K562 (cell line): ENCODE data around the gene SCNN1A. TPM values are rescaled to one million over a fixed set of nuclear protein-coding genes. Genes with fewer than 3 reads are reported as not detected.
A peak's percentile ranks its signal among the peaks of the same experiment; 100 is the strongest.

Experiments
- CTCF ChIP-seq, 3 experiments: IDR thresholded peaks in 2 of 3; conservative IDR thresholded peaks in 1 of 3; 2 replicates each; pipeline ENCODE4 v1.5.1; 2011 to 2012; ENCODE audit warnings: low read length in 3 of 3, mild to moderate bottlenecking in 3 of 3, control low read depth in 2 of 3, improper control_type of control experiment in 1 of 3, inconsistent platforms in 1 of 3, low read depth in 1 of 3, mixed read lengths in 1 of 3, moderate library complexity in 1 of 3; ENCODE audit not compliant: insufficient read depth in 2 of 3
- FOXP4 ChIP-seq: sonication (generic); formaldehyde crosslinking; IDR thresholded peaks from 2 replicates; pipeline ENCODE4 v1.8.0; 2022; ENCODE audit warnings: mild to moderate bottlenecking, missing genetic modification reagents, borderline replicate concordance
- MGA ChIP-seq: fragments of 450-650 bp; IDR thresholded peaks from 2 replicates; pipeline ENCODE4 v1.6.1; 2016; ENCODE audit warnings: mild to moderate bottlenecking, moderate library complexity
- polyA plus RNA-seq, 8 experiments: library from polyadenylated mRNA; depleted of rRNA in 4 of 8; stranded (reverse) in 5 of 8; unstranded in 3 of 8; fragments of >200 nt; fragmentation: Nextera tagmentation in 2 of 8; fragmentation: Illumina TruSeq in 1 of 8; extraction: Ambion mirVana in 2 of 8; extraction: Trizol in 1 of 8; gene quantifications; 2 replicates each; pipeline versions ENCODE4 v1.2.1 to v1.2.3, GENCODE V29; 2011 to 2014; ENCODE audit warnings: inconsistent platforms in 1 of 8, missing spikeins in 1 of 8
- total RNA-seq, 7 experiments: library from RNA; depleted of rRNA in 6 of 7; stranded (reverse); fragments of >200 nt in 6 of 7; fragmentation: Illumina TruSeq in 2 of 7; extraction: Trizol in 2 of 7; gene quantifications; 2 replicates each; pipeline versions ENCODE4 v1.2.1 to v1.2.3, GENCODE V29; 2011 to 2021; ENCODE audit warnings: low replicate concordance in 1 of 7

The SCNN1A gene
- total and polyA plus RNA-seq, 9 of the 15 experiments (the other 6 are each of a cell fraction or from before 2014, with no cell fraction given): 0.15 to 0.49 (median 0.32) TPM; not detected in 5

GRCh38 chr12:6376079-6376869 lies 911 bp upstream of the SCNN1A start (continued):
- TF ChIP-seq CTCF (IDR thresholded peaks at IDR 0.05 in 2 of 3, conservative IDR thresholded peaks at IDR 0.05 in 1 of 3; ENCODE audit: insufficient read depth in 2 of 3, low read depth in 1 of 3, low read length in 3 of 3): peak; percentile 23 to 33 (median 33); a peak in 2 of 6 replicates
- peak; percentile 53; the same call in 1 of the 2 replicates for TF ChIP-seq FOXP4 (CRISPR knock-in tag)
- TF ChIP-seq MGA: peak; percentile 57; the same call in 1 of the 2 replicates
